Measurements from ENCODE around the gene MARCO. TPM values are rescaled to one million over a fixed set of nuclear protein-coding genes. Genes with fewer than 3 reads are reported as not detected.

MARCO gene
- polyA plus RNA-seq, 3 donors, result 12.7 to 43.7 (median 37.7) TPM

GRCh38 chr2:119011910-119012209 lies 69.9 kb downstream of the MARCO start:
- Histone ChIP-seq H4K20me1 (ENCODE audit: insufficient read depth, low read length) (no peaks in the 10 kb centered on the region), H3K4me2 (replicated peaks; ENCODE audit: extremely low read depth, low read length, poor library complexity, severe bottlenecking) (no peak overlapping the region), H3K79me2 (ENCODE audit: insufficient read depth, low read length) (no peaks in the 10 kb centered on the region), H3K4me1 (ENCODE audit: control insufficient read depth in 1 of 2, insufficient read depth in 2 of 2, low read length in 2 of 2) (peaks cover 16 to 24% of the 10 kb centered on the region in 2 donors), H3K4me3 (replicated peaks in 1 of 3; ENCODE audit: low read depth in 2 of 3, low read length in 3 of 3) (no peak overlapping the region), H3K36me3 (replicated peaks in 1 of 2; ENCODE audit: control insufficient read depth in 1 of 2, insufficient read depth in 2 of 2, low read length in 2 of 2) (no peaks in the 10 kb centered on the region), H3K9ac (ENCODE audit: insufficient read depth, low read length, poor library complexity, severe bottlenecking) (no peak overlapping the region), H2AFZ (ENCODE audit: insufficient read depth, low read depth, low read length, poor library complexity, severe bottlenecking) (no peak overlapping the region), H3K27ac (ENCODE audit: low read depth in 1 of 2, low read length in 2 of 2) (no peak overlapping the region), H3K27me3 (ENCODE audit: control insufficient read depth in 2 of 2, insufficient read depth in 2 of 2, low read length in 2 of 2) (peaks cover 8 to 37% of the 10 kb centered on the region in 2 donors), H3K9me3 (replicated peaks in 1 of 2; ENCODE audit: control insufficient read depth in 1 of 2, insufficient read depth in 1 of 2, low read length in 2 of 2) (no peaks in the 10 kb centered on the region)
- WGBS (ENCODE audit: insufficient coverage), result 30% methylated on average over 2 of the region's 5 CpGs
- Mint-ChIP-seq H3K36me3 (peaks cover 0 to 4% of the 10 kb centered on the region in 2 donors), H3K27me3 (ENCODE audit: low read depth in 3 of 3) (peaks cover 28 to 49% (median 49%) of the 10 kb centered on the region in 3 donors), H3K4me3 (peak overlapping the region in 1 of 2 donors; percentile 75), H3K9me3 (peaks cover 0 to 4% (median 3%) of the 10 kb centered on the region in 7 donors), H3K27ac (peak overlapping the region in 1 of 7 donors; percentile 57), H3K4me1 (peaks cover 28% of the 10 kb centered on the region)
- TF ChIP-seq CTCF (IDR thresholded peaks at IDR 0.05), result no peak
- intact Hi-C loops (cut with micrococcal nuclease), result loop anchor here (5.0 to 10.0 kb wide), 4 partner anchors 115 to 283 kb away; no protein-coding TSS in a partner anchor
- no peak for DNase-seq

GRCh38 chr2:119012345-119013301 lies 70.6 kb downstream of the MARCO start:
- H2AFZ ChIP-seq (ENCODE audit: insufficient read depth, low read depth, low read length, poor library complexity, severe bottlenecking), result no peak overlapping the region
- H4K20me1 ChIP-seq (ENCODE audit: insufficient read depth, low read length), result no peaks in the 10 kb centered on the region
- no peaks in the 10 kb centered on the region for H3K9me3 ChIP-seq (replicated peaks in 1 of 2; ENCODE audit: control insufficient read depth in 1 of 2, insufficient read depth in 1 of 2, low read length in 2 of 2)
- Mint-ChIP-seq H3K27ac (peak overlapping the region in 1 of 7 donors; percentile 66), H3K36me3 (peaks cover 0 to 4% of the 10 kb centered on the region in 2 donors), H3K4me3 (peak overlapping the region in 1 of 2 donors; percentile 75), H3K27me3 (ENCODE audit: low read depth in 3 of 3) (peaks cover 31 to 56% (median 55%) of the 10 kb centered on the region in 3 donors), H3K9me3 (peaks cover 0 to 4% (median 3%) of the 10 kb centered on the region in 7 donors), H3K4me1 (peaks cover 26% of the 10 kb centered on the region)
- no peak overlapping the region for H3K4me3 ChIP-seq (replicated peaks in 1 of 3; ENCODE audit: low read depth in 2 of 3, low read length in 3 of 3)
- no peak overlapping the region for H3K27ac ChIP-seq (ENCODE audit: low read depth in 1 of 2, low read length in 2 of 2)
- no peaks in the 10 kb centered on the region for H3K36me3 ChIP-seq (replicated peaks in 1 of 2; ENCODE audit: control insufficient read depth in 1 of 2, insufficient read depth in 2 of 2, low read length in 2 of 2)
- peaks cover 10 to 45% of the 10 kb centered on the region in 2 donors for H3K27me3 ChIP-seq (ENCODE audit: control insufficient read depth in 2 of 2, insufficient read depth in 2 of 2, low read length in 2 of 2)
- peaks cover 16 to 24% of the 10 kb centered on the region in 2 donors for H3K4me1 ChIP-seq (ENCODE audit: control insufficient read depth in 1 of 2, insufficient read depth in 2 of 2, low read length in 2 of 2)
- WGBS (ENCODE audit: insufficient coverage), result 100% methylated on average over 7 of the region's 11 CpGs
- intact Hi-C loops (cut with micrococcal nuclease), result loop anchor here (5.0 to 10.0 kb wide), 4 partner anchors 115 to 282 kb away; no protein-coding TSS in a partner anchor
- H3K4me2 ChIP-seq (replicated peaks; ENCODE audit: extremely low read depth, low read length, poor library complexity, severe bottlenecking), result no peak overlapping the region
- DNase-seq, result no peak
- H3K79me2 ChIP-seq (ENCODE audit: insufficient read depth, low read length), result no peaks in the 10 kb centered on the region
- TF ChIP-seq CTCF (IDR thresholded peaks at IDR 0.05), result no peak
- H3K9ac ChIP-seq (ENCODE audit: insufficient read depth, low read length, poor library complexity, severe bottlenecking), result no peak overlapping the region

All from CD14-positive monocyte (primary cell).